OCI-LY3 (cell line): Measurements from ENCODE around the gene SCN3A.

Source experiments
- H2AFZ ChIP-seq: fragments of 200-600, 300-600 bp; shearing (Covaris generic); 2 replicates; pipeline ENCODE4 v1.6.0; 2014; ENCODE audit warnings: antibody characterized with exemption, low read depth, low read length
- H3K27ac ChIP-seq: fragments of 200-600, 300-600 bp; sonication (generic); 2 replicates; pipeline ENCODE4 v1.5.1; 2014; ENCODE audit warnings: mild to moderate bottlenecking, low read length, moderate library complexity, mixed read lengths
- H3K27me3 ChIP-seq: fragments of 200-600, 300-600 bp; sonication (generic); 2 replicates; pipeline ENCODE4 v1.6.1; 2014; ENCODE audit warnings: low read depth, low read length, mixed read lengths
- H3K36me3 ChIP-seq: fragments of 200-600, 300-600 bp; sonication (generic); replicated peaks from 2 replicates; pipeline ENCODE3; 2014; ENCODE audit warnings: low read depth, low read length, mixed read lengths
- H3K4me1 ChIP-seq: fragments of 300-600, 200-600 bp; sonication (generic); 2 replicates; pipeline ENCODE4 v1.6.1; 2014; ENCODE audit warnings: low read length, mixed read lengths
- H3K4me2 ChIP-seq: fragments of 200-600, 300-600 bp; sonication (generic); 2 replicates; pipeline ENCODE4 v1.6.1; 2014; ENCODE audit warnings: low read length, mixed read lengths
- H3K4me3 ChIP-seq: fragments of 300-600, 200-600 bp; sonication (generic); 2 replicates; pipeline ENCODE4 v1.5.1; 2014; ENCODE audit warnings: antibody characterized with exemption, mild to moderate bottlenecking, low read length, moderate library complexity
- H3K79me2 ChIP-seq: fragments of 300-600, 200-600 bp; shearing (Covaris generic); 2 replicates; pipeline ENCODE4 v1.6.1; 2014; ENCODE audit warnings: mild to moderate bottlenecking, low read length, mixed read lengths
- H3K9ac ChIP-seq: fragments of 300-600, 200-600 bp; shearing (Covaris generic); 2 replicates; pipeline ENCODE4 v1.6.0; 2014; ENCODE audit warnings: mild to moderate bottlenecking, low read length, moderate library complexity
- H3K9me3 ChIP-seq: fragments of 200-600, 300-600 bp; shearing (Covaris generic); 2 replicates; pipeline ENCODE4 v1.6.1; 2014; ENCODE audit warnings: low read length, mixed read lengths; ENCODE audit not compliant: insufficient read depth
- H4K20me1 ChIP-seq: fragments of 200-600, 300-600 bp; sonication (generic); 2 replicates; pipeline ENCODE4 v1.6.1; 2016; ENCODE audit warnings: low read length, mixed read lengths; ENCODE audit not compliant: insufficient read depth
- EZH2phosphoT487 ChIP-seq: fragments of 200-600 bp; shearing (Covaris generic); IDR thresholded peaks from 2 replicates; pipeline ENCODE4 v1.6.1; 2018; ENCODE audit warnings: antibody characterized with exemption, mixed run types, low read depth
- TF ChIP-seq, protein P1 (sequence below): fragments of 200-600, 300-600 bp; sonication (generic); IDR thresholded peaks from 2 replicates; pipeline ENCODE4 v1.5.1; 2014; ENCODE audit warnings: antibody characterized with exemption, low read length, low read depth

SCN3A gene

DNA sequence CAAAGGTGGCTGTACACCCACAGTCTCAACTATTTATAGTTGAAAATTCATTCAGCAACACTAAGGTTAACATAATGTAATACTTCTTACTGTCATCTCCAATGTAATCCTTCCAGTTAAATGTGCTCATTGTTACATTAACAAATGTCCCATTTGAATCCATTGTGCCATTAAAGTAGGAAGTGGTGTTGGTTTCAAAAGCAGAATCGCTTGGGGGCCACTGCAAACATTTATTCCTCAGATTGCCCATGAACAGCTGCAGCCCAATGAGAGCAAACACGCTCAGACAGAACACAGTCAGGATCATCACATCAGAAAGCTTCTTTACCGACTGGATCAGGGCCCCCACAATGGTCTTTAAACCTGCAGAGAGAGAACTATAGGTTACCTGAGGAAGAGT lies 41.4 kb downstream of the SCN3A start:
- H3K4me3 ChIP-seq, result no peak overlapping the region
- no peaks in the 10 kb centered on the region for H3K4me1 ChIP-seq
- no peak overlapping the region for H2AFZ ChIP-seq
- no peaks in the 10 kb centered on the region for H3K9me3 ChIP-seq
- no peak for TF ChIP-seq EZH2phosphoT487
- TF ChIP-seq, protein P1, sequence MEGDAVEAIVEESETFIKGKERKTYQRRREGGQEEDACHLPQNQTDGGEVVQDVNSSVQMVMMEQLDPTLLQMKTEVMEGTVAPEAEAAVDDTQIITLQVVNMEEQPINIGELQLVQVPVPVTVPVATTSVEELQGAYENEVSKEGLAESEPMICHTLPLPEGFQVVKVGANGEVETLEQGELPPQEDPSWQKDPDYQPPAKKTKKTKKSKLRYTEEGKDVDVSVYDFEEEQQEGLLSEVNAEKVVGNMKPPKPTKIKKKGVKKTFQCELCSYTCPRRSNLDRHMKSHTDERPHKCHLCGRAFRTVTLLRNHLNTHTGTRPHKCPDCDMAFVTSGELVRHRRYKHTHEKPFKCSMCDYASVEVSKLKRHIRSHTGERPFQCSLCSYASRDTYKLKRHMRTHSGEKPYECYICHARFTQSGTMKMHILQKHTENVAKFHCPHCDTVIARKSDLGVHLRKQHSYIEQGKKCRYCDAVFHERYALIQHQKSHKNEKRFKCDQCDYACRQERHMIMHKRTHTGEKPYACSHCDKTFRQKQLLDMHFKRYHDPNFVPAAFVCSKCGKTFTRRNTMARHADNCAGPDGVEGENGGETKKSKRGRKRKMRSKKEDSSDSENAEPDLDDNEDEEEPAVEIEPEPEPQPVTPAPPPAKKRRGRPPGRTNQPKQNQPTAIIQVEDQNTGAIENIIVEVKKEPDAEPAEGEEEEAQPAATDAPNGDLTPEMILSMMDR, result no peak
- no peak overlapping the region for H3K4me2 ChIP-seq
- H3K79me2 ChIP-seq, result no peaks in the 10 kb centered on the region
- H4K20me1 ChIP-seq, result no peaks in the 10 kb centered on the region
- no peak overlapping the region for H3K9ac ChIP-seq
- H3K27me3 ChIP-seq, result no peaks in the 10 kb centered on the region
- no peak overlapping the region for H3K27ac ChIP-seq
- H3K36me3 ChIP-seq, result no peaks in the 10 kb centered on the region

DNA sequence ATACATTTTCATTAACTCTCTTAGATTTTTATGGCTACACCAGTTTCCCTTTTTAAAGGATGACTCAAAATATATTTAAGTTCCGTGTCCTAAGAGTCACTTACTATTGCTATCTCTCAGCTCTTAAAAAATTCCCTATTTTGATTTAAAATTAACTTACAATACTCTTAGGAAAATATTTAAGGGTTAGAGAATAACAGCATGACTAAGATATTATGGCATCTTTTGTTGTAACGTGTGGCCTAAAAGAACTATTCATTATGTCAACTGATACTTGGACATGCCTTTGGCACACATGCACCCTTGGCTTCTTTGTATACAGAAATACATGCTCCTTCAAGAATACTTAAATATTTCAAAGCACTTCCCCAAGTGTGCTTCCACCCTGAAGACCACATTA lies 42.3 kb downstream of the SCN3A start:
- TF ChIP-seq EZH2phosphoT487, result no peak
- TF ChIP-seq, protein P1, result no peak
- Histone ChIP-seq H3K79me2 (no peaks in the 10 kb centered on the region), H3K36me3 (no peaks in the 10 kb centered on the region), H3K27me3 (no peaks in the 10 kb centered on the region), H3K27ac (no peak overlapping the region), H3K9ac (no peak overlapping the region), H3K4me2 (no peak overlapping the region), H3K9me3 (no peaks in the 10 kb centered on the region), H2AFZ (no peak overlapping the region), H3K4me3 (no peak overlapping the region), H3K4me1 (no peaks in the 10 kb centered on the region), H4K20me1 (no peaks in the 10 kb centered on the region)

DNA sequence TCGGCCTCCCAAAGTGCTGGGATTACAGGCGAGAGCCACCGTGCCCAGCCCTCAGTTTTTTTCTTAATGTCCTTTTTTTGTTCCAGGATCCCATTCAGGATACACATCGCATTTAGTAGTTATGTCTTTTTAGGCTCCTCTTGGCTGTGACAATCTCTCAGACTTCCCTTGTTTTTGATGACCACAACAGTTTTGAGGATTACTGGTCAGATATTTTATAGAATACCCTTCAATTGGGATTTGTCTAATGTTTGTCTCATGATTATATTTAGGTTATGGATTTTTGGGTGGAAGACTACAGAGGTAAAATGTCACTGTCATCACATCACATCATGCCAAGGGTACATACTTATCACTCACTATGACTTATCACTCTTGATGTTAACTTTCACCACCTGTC lies 46.7 kb downstream of the SCN3A start:
- H3K36me3 ChIP-seq, result no peaks in the 10 kb centered on the region
- H3K79me2 ChIP-seq, result no peaks in the 10 kb centered on the region
- no peaks in the 10 kb centered on the region for H3K27me3 ChIP-seq
- no peak overlapping the region for H3K9ac ChIP-seq
- H3K4me1 ChIP-seq, result no peaks in the 10 kb centered on the region
- no peak overlapping the region for H3K4me2 ChIP-seq
- H4K20me1 ChIP-seq, result no peaks in the 10 kb centered on the region
- H3K4me3 ChIP-seq, result no peak overlapping the region
- H3K9me3 ChIP-seq, result no peaks in the 10 kb centered on the region
- H3K27ac ChIP-seq, result no peak overlapping the region
- H2AFZ ChIP-seq, result no peak overlapping the region
- no peak for TF ChIP-seq EZH2phosphoT487
- TF ChIP-seq, protein P1, result no peak

DNA sequence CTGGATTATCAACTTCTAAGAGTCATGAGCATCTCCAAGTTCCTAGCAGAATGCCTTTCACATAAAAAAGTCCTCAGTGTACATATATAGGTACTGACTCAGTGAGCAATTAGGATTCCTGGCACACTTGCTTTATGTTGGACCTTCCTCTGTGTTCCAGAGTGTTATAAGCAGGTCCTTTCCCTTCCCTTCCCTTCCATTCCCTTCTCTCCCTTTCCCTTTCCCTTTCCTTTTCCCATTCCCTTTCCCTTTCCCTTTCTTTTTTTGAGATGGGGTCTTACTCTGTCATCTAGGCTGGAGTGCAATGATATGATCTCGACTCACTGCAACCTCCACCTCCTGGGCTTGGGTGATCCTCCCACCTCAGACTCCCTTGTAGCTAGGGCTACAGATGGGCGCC lies 48.7 kb downstream of the SCN3A start:
- H3K9ac ChIP-seq, result no peak overlapping the region
- TF ChIP-seq, protein P1, result no peak
- no peak for TF ChIP-seq EZH2phosphoT487
- no peaks in the 10 kb centered on the region for H3K9me3 ChIP-seq
- H3K4me3 ChIP-seq, result no peak overlapping the region
- no peak overlapping the region for H3K27ac ChIP-seq
- no peaks in the 10 kb centered on the region for H3K4me1 ChIP-seq
- H3K4me2 ChIP-seq, result no peak overlapping the region
- no peak overlapping the region for H2AFZ ChIP-seq
- no peaks in the 10 kb centered on the region for H3K79me2 ChIP-seq
- no peaks in the 10 kb centered on the region for H3K27me3 ChIP-seq
- no peaks in the 10 kb centered on the region for H4K20me1 ChIP-seq
- no peaks in the 10 kb centered on the region for H3K36me3 ChIP-seq
